H9 (cell line): Measurements from ENCODE around the gene TSPYL2. TPM values are rescaled to one million over a fixed set of nuclear protein-coding genes. Genes with fewer than 3 reads are reported as not detected.
A peak's percentile ranks its signal among the peaks of the same experiment; 100 is the strongest.

Experiments
- DNase-seq: peaks from one replicate; pipeline ENCODE4 v3.0.0-alpha.2; 2017
- H2AFZ ChIP-seq: one replicate; pipeline ENCODE4 v1.6.1; 2013; ENCODE audit warnings: mild to moderate bottlenecking, low read length, control low read depth, moderate library complexity
- H2AK5ac ChIP-seq: 2 replicates; pipeline ENCODE4 v1.6.1; 2013; ENCODE audit warnings: low read length, control low read depth, mixed read lengths; ENCODE audit not compliant: insufficient read length
- H2BK120ac ChIP-seq: one replicate; pipeline ENCODE4 v1.6.1; 2013; ENCODE audit warnings: low read depth, mild to moderate bottlenecking, low read length, control low read depth, inconsistent platforms; ENCODE audit not compliant: poor library complexity, severe bottlenecking
- H2BK12ac ChIP-seq: 2 replicates; pipeline ENCODE4 v1.6.1; 2013; ENCODE audit warnings: low read length, control low read depth, mixed read lengths, low read depth; ENCODE audit not compliant: insufficient read length
- H2BK15ac ChIP-seq: 2 replicates; pipeline ENCODE4 v1.6.1; 2013; ENCODE audit warnings: low read depth, low read length, control low read depth
- H2BK20ac ChIP-seq: one replicate; pipeline ENCODE4 v1.6.1; 2013; ENCODE audit warnings: low read depth, mild to moderate bottlenecking, low read length, control low read depth, inconsistent platforms; ENCODE audit not compliant: poor library complexity, severe bottlenecking
- H2BK5ac ChIP-seq: 2 replicates; pipeline ENCODE4 v1.6.1; 2013; ENCODE audit warnings: low read length, control low read depth, mixed read lengths; ENCODE audit not compliant: insufficient read length
- H3K14ac ChIP-seq: 2 replicates; pipeline ENCODE4 v1.6.1; 2013; ENCODE audit warnings: low read length, control low read depth; ENCODE audit not compliant: insufficient read depth
- H3K18ac ChIP-seq: 2 replicates; pipeline ENCODE4 v1.6.1; 2013; ENCODE audit warnings: low read depth, mild to moderate bottlenecking, mixed read lengths, low read length, control low read depth; ENCODE audit not compliant: insufficient read length
- H3K23ac ChIP-seq: 2 replicates; pipeline ENCODE4 v1.6.1; 2013; ENCODE audit warnings: low read length, control low read depth, mixed read lengths, low read depth; ENCODE audit not compliant: insufficient read length
- H3K23me2 ChIP-seq: 2 replicates; pipeline ENCODE4 v1.6.1; 2013; ENCODE audit warnings: low read depth, mild to moderate bottlenecking, mixed read lengths, low read length, control low read depth; ENCODE audit not compliant: insufficient read length, poor library complexity, severe bottlenecking
- H3K27ac ChIP-seq: 2 replicates; pipeline ENCODE4 v1.5.1; 2013; ENCODE audit warnings: low read length, control low read depth, mixed read lengths, low read depth; ENCODE audit not compliant: insufficient read length
- H3K27me3 ChIP-seq: 2 replicates; pipeline ENCODE4 v1.6.1; 2013; ENCODE audit warnings: low read length, control low read depth, inconsistent platforms; ENCODE audit not compliant: insufficient read depth
- H3K4ac ChIP-seq: 2 replicates; pipeline ENCODE4 v1.6.1; 2013; ENCODE audit warnings: low read depth, mild to moderate bottlenecking, control low read depth, inconsistent platforms, low read length, moderate library complexity
- H3K4me1 ChIP-seq: 2 replicates; pipeline ENCODE4 v1.6.1; 2013; ENCODE audit warnings: low read length, control low read depth, inconsistent platforms; ENCODE audit not compliant: insufficient read depth
- H3K4me2 ChIP-seq: 2 replicates; pipeline ENCODE4 v1.6.1; 2013; ENCODE audit warnings: low read length, control low read depth, mixed read lengths; ENCODE audit not compliant: insufficient read length, insufficient read depth
- H3K56ac ChIP-seq: 2 replicates; pipeline ENCODE4 v1.6.1; 2013; ENCODE audit warnings: low read depth, mild to moderate bottlenecking, mixed read lengths, low read length, control low read depth; ENCODE audit not compliant: insufficient read length
- H3K79me1 ChIP-seq: 2 replicates; pipeline ENCODE4 v1.6.1; 2013; ENCODE audit warnings: low read depth, mild to moderate bottlenecking, moderate library complexity, low read length, control low read depth, inconsistent platforms; ENCODE audit not compliant: insufficient read depth, poor library complexity, severe bottlenecking
- H3K79me2 ChIP-seq: 2 replicates; pipeline ENCODE4 v1.6.1; 2013; ENCODE audit warnings: low read length, control low read depth, inconsistent platforms; ENCODE audit not compliant: insufficient read depth
- H3K9ac ChIP-seq: 2 replicates; pipeline ENCODE4 v1.6.1; 2013; ENCODE audit warnings: low read length, control low read depth, mixed read lengths; ENCODE audit not compliant: insufficient read length; ENCODE audit errors: extremely low read depth
- H3K9me3 ChIP-seq: one replicate; pipeline ENCODE4 v1.6.1; 2013; ENCODE audit warnings: low read depth, low read length, inconsistent platforms; ENCODE audit not compliant: control insufficient read depth
- H3T11ph ChIP-seq: one replicate; pipeline ENCODE4 v1.6.1; 2013; ENCODE audit warnings: mild to moderate bottlenecking, low read length, control low read depth, inconsistent platforms
- H4K20me1 ChIP-seq: one replicate; pipeline ENCODE4 v1.6.1; 2013; ENCODE audit not compliant: control insufficient read depth, insufficient read length, insufficient read depth
- H4K5ac ChIP-seq: 2 replicates; pipeline ENCODE4 v1.6.1; 2013; ENCODE audit warnings: low read depth, mild to moderate bottlenecking, mixed read lengths, low read length, control low read depth; ENCODE audit not compliant: insufficient read length
- H4K8ac ChIP-seq: replicated peaks from 2 replicates; pipeline ENCODE4 v1.6.1; 2013; ENCODE audit warnings: low read length, control low read depth, mixed read lengths, low read depth; ENCODE audit not compliant: insufficient read length
- H4K91ac ChIP-seq: 2 replicates; pipeline ENCODE4 v1.6.1; 2013; ENCODE audit warnings: low read depth, mild to moderate bottlenecking, moderate library complexity, mixed read lengths, low read length, control low read depth; ENCODE audit not compliant: insufficient read length
- H3K27ac Mint-ChIP-seq, 3 experiments: 2 replicates in 2 of 3; 3 replicates in 1 of 3; pipeline ENCODE4 v1.8.0; 2020 to 2021; ENCODE audit warnings: mixed read lengths in 3 of 3, mild to moderate bottlenecking in 1 of 3, moderate library complexity in 1 of 3
- H3K27me3 Mint-ChIP-seq: 2 replicates; pipeline ENCODE4 v1.8.0; 2021; ENCODE audit warnings: low read depth, mild to moderate bottlenecking, moderate library complexity, mixed read lengths
- H3K36me3 Mint-ChIP-seq, 3 experiments: 2 replicates in 2 of 3; 3 replicates in 1 of 3; pipeline ENCODE4 v1.8.0; 2020 to 2021; ENCODE audit warnings: low read depth in 3 of 3, mixed read lengths in 3 of 3; ENCODE audit not compliant: insufficient read depth in 1 of 3
- H3K4me1 Mint-ChIP-seq, 2 experiments: 2 replicates each; pipeline ENCODE4 v1.8.0; 2020; ENCODE audit warnings: mixed read lengths in 2 of 2
- H3K4me3 Mint-ChIP-seq, 2 experiments: 2 replicates in 1 of 2; 3 replicates in 1 of 2; pipeline ENCODE4 v1.8.0; 2020 to 2021; ENCODE audit warnings: mild to moderate bottlenecking in 2 of 2, mixed read lengths in 2 of 2, moderate library complexity in 1 of 2
- H3K9me3 Mint-ChIP-seq, 2 experiments: 2 replicates in 1 of 2; 3 replicates in 1 of 2; pipeline ENCODE4 v1.8.0; 2020; ENCODE audit warnings: mild to moderate bottlenecking in 2 of 2, mixed read lengths in 2 of 2, moderate library complexity in 1 of 2
- whole genome bisulfite sequencing: extraction: QIAGEN DNeasy Blood & Tissue Kit; methylation state at CpG from one replicate; pipeline ENCODE4 v1.1.7; 2013; ENCODE audit warnings: missing lambda C conversion rate, low lambda C conversion rate, mixed read lengths; ENCODE audit not compliant: insufficient read length; ENCODE audit errors: extremely low coverage; 5-methylcytosine and 5-hydroxymethylcytosine counted together
- total RNA-seq: library from RNA; stranded (reverse); gene quantifications from 2 replicates; pipeline ENCODE4 v1.2.1, GENCODE V29; 2021
- TF ChIP-seq, protein P1 (sequence below): fragments of 200-600 bp; sonication (generic); conservative IDR thresholded peaks from 3 replicates; pipeline ENCODE4 v1.8.0; 2021; ENCODE audit warnings: antibody characterized with exemption, mild to moderate bottlenecking

Gene TSPYL2
- total RNA-seq, 1 experiment from 2014 or later = 24.6 TPM

GRCh38 chrX:53075011-53075410, 7.2 kb upstream of the TSPYL2 start:
- Histone ChIP-seq H3K27ac (no peak overlapping the region), H2BK15ac (no peak overlapping the region), H4K5ac (no peak overlapping the region), H3K4me1 (no peaks in the 10 kb centered on the region), H3K23ac (no peak overlapping the region), H2BK12ac (no peak overlapping the region), H4K8ac (no peak overlapping the region), H2AFZ (no peak overlapping the region), H2BK20ac (no peak overlapping the region), H4K20me1 (no peaks in the 10 kb centered on the region), H3K14ac (no peak overlapping the region), H3K4ac (no peak overlapping the region), H3K18ac (no peak overlapping the region), H3K9ac (no peak overlapping the region), H2BK120ac (no peak overlapping the region), H3K79me1 (no peaks in the 10 kb centered on the region), H3K56ac (no peak overlapping the region), H3K4me2 (no peak overlapping the region), H4K91ac (no peak overlapping the region), H3K79me2 (no peaks in the 10 kb centered on the region), H3T11ph (no peak overlapping the region), H2AK5ac (no peak overlapping the region), H3K27me3 (no peaks in the 10 kb centered on the region), H3K23me2 (peaks cover 4% of the 10 kb centered on the region), H2BK5ac (no peak overlapping the region), H3K9me3 (peaks cover 31% of the 10 kb centered on the region)
- Mint-ChIP-seq H3K36me3 (peaks cover 2 to 13% (median 4%) of the 10 kb centered on the region in 3 experiments; a peak in 5 of 7 replicates), H3K27me3 (peaks cover 8% of the 10 kb centered on the region), H3K9me3 (peaks cover 63 to 66% of the 10 kb centered on the region in 2 experiments), H3K4me1 (peaks cover 13 to 17% of the 10 kb centered on the region in 2 experiments), H3K4me3 (no peak overlapping the region), H3K27ac (peak overlapping the region in 1 of 3 experiments; percentile 24; a peak in 2 of 7 replicates)
- TF ChIP-seq, protein P1, sequence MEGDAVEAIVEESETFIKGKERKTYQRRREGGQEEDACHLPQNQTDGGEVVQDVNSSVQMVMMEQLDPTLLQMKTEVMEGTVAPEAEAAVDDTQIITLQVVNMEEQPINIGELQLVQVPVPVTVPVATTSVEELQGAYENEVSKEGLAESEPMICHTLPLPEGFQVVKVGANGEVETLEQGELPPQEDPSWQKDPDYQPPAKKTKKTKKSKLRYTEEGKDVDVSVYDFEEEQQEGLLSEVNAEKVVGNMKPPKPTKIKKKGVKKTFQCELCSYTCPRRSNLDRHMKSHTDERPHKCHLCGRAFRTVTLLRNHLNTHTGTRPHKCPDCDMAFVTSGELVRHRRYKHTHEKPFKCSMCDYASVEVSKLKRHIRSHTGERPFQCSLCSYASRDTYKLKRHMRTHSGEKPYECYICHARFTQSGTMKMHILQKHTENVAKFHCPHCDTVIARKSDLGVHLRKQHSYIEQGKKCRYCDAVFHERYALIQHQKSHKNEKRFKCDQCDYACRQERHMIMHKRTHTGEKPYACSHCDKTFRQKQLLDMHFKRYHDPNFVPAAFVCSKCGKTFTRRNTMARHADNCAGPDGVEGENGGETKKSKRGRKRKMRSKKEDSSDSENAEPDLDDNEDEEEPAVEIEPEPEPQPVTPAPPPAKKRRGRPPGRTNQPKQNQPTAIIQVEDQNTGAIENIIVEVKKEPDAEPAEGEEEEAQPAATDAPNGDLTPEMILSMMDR = no peak
- peak; percentile 41 for DNase-seq
- no CpG with 5 or more reads among the region's 7 CpGs for whole genome bisulfite sequencing
